Ishikawa (cell line): ENCODE results near the gene ARFGAP1.

Source experiments
- CEBPB ChIP-seq: IDR thresholded peaks from 2 replicates; pipeline ENCODE4 v1.6.1; 2012
- CREB1 ChIP-seq: IDR thresholded peaks from 2 replicates; pipeline ENCODE4 v1.6.1; 2012; ENCODE audit warnings: low read depth
- EGR1 ChIP-seq: IDR thresholded peaks from 2 replicates; pipeline ENCODE4 v1.6.1; 2012
- EP300 ChIP-seq: IDR thresholded peaks from 2 replicates; pipeline ENCODE4 v1.6.1; 2012; ENCODE audit warnings: borderline replicate concordance
- FOXM1 ChIP-seq: IDR thresholded peaks from 2 replicates; pipeline ENCODE4 v1.6.1; 2012; ENCODE audit warnings: low read depth, borderline replicate concordance
- NFIC ChIP-seq: IDR thresholded peaks from 2 replicates; pipeline ENCODE4 v1.6.1; 2012
- RAD21 ChIP-seq: IDR thresholded peaks from 2 replicates; pipeline ENCODE4 v1.6.1; 2012; ENCODE audit warnings: low read depth
- TAF1 ChIP-seq: IDR thresholded peaks from 2 replicates; pipeline ENCODE4 v1.6.1; 2012; ENCODE audit warnings: low read depth, mild to moderate bottlenecking
- TCF12 ChIP-seq: IDR thresholded peaks from 2 replicates; pipeline ENCODE4 v1.6.1; 2012; ENCODE audit warnings: low read depth
- TEAD4 ChIP-seq: IDR thresholded peaks from 2 replicates; pipeline ENCODE4 v1.6.1; 2012
- YY1 ChIP-seq: IDR thresholded peaks from 2 replicates; pipeline ENCODE4 v1.6.1; 2012; ENCODE audit warnings: low read depth
- ZBTB7A ChIP-seq: IDR thresholded peaks from 2 replicates; pipeline ENCODE4 v1.6.1; 2012; ENCODE audit warnings: low read depth
- TF ChIP-seq, protein P1 (sequence below): IDR thresholded peaks from 2 replicates; pipeline ENCODE4 v1.6.1; 2012; ENCODE audit warnings: low read depth, mild to moderate bottlenecking
- TF ChIP-seq, protein P2 (sequence below): IDR thresholded peaks from 2 replicates; pipeline ENCODE4 v1.6.1; 2012
- TF ChIP-seq, protein P3 (sequence below): IDR thresholded peaks from 2 replicates; pipeline ENCODE4 v1.6.1; 2012

ARFGAP1 gene

DNA sequence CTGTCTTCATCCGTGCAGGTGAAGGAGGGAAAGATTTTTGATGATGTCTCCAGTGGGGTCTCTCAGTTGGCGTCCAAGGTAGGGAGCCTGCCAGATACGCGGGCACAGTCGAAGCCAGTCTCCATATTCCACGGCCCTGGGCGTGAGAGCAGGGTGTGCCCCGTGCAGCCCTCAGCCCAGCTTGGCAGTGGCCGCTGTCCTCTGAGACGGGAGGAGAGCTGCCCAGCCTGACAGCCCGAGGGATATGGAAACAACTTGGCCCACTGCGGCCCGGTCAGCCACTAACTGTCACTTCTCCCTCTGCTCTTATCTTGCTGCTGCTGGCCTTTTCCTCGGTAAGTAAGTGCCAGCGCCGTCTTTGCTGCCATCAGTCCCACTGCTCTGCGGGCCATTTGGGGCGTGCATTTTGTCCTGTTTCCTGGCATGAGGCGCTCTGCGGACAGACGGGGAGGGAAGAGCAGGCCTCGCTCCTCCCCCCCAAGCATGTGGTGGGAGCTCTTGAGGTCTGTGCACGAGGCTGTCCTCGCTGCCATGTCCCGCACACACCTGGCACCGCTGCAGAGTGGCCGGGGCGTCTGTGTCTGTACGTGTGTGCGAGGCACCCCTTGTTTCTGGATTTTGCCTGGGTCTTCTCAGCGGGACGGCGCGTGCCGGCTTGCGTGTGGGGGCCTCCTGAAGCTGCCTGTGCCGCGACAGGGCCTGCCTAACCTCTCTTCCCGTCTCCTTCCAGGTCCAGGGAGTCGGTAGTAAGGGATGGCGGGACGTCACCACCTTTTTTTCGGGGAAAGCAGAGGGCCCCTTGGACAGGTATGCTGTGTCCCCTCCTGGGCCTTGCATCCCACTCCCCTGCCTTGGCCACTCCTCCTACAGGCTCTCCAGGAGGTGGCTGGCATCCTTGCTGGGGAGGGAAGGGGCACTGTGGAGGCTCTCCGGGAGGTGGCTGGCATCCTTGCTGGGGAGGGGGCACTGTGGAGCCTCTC lies 13.3 kb downstream of the ARFGAP1 start:
- no peak for TF ChIP-seq FOXM1
- TF ChIP-seq TCF12: no peak
- no peak for TF ChIP-seq TAF1
- no peak for TF ChIP-seq EP300
- no peak for TF ChIP-seq RAD21

DNA sequence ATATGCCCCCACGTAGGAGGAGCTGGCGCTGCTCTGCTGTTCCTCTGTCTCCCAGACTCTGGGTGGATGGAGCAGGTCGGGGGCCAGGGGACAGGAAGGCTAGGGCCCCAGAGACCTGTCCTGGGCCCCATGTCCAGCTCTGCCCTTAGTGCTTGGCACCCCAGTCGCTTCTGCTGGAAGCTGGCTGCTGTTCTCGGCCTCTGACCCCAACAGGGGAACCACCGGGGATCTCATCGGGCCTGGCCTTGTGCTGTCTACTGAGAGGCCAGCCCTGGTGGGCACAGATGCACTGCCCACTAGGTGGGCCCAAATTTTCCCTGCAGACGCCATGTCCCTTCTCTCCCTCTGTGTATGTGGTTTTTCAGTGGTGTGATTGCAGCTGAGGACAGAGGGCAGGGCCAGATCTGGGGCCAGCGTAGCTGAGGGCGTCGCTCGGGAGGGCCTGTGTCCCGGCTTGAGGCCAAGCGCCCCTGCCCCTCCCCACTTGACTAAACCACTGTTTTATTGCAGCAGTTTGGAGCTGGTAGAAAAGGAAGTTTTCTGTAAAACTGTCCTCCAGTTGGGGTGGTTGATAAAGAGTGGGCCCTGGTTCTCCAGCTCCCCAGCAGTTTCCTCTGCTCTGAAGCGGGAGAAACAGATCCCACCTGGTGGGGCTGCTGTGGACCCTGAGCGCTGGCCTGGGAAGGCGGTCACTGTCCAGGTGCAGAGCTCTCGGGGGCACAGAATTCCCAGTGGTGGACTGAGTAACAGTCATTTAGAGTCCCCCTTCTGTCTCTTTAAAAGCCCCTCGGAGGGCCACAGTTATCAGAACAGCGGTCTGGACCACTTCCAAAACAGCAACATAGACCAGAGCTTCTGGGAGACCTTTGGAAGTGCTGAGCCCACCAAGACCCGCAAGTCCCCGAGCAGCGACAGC lies 14.4 kb downstream of the ARFGAP1 start:
- no peak for TF ChIP-seq ZBTB7A
- no peak for TF ChIP-seq CEBPB
- TF ChIP-seq, protein P1, sequence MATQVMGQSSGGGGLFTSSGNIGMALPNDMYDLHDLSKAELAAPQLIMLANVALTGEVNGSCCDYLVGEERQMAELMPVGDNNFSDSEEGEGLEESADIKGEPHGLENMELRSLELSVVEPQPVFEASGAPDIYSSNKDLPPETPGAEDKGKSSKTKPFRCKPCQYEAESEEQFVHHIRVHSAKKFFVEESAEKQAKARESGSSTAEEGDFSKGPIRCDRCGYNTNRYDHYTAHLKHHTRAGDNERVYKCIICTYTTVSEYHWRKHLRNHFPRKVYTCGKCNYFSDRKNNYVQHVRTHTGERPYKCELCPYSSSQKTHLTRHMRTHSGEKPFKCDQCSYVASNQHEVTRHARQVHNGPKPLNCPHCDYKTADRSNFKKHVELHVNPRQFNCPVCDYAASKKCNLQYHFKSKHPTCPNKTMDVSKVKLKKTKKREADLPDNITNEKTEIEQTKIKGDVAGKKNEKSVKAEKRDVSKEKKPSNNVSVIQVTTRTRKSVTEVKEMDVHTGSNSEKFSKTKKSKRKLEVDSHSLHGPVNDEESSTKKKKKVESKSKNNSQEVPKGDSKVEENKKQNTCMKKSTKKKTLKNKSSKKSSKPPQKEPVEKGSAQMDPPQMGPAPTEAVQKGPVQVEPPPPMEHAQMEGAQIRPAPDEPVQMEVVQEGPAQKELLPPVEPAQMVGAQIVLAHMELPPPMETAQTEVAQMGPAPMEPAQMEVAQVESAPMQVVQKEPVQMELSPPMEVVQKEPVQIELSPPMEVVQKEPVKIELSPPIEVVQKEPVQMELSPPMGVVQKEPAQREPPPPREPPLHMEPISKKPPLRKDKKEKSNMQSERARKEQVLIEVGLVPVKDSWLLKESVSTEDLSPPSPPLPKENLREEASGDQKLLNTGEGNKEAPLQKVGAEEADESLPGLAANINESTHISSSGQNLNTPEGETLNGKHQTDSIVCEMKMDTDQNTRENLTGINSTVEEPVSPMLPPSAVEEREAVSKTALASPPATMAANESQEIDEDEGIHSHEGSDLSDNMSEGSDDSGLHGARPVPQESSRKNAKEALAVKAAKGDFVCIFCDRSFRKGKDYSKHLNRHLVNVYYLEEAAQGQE: no peak
- no peak for TF ChIP-seq YY1
- no peak for TF ChIP-seq EGR1
- no peak for TF ChIP-seq TEAD4
- TF ChIP-seq, protein P2, sequence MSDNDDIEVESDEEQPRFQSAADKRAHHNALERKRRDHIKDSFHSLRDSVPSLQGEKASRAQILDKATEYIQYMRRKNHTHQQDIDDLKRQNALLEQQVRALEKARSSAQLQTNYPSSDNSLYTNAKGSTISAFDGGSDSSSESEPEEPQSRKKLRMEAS: no peak
- no peak for TF ChIP-seq NFIC
- no peak for TF ChIP-seq RAD21
- TF ChIP-seq FOXM1: no peak
- TF ChIP-seq TAF1: no peak
- TF ChIP-seq TCF12: no peak

DNA sequence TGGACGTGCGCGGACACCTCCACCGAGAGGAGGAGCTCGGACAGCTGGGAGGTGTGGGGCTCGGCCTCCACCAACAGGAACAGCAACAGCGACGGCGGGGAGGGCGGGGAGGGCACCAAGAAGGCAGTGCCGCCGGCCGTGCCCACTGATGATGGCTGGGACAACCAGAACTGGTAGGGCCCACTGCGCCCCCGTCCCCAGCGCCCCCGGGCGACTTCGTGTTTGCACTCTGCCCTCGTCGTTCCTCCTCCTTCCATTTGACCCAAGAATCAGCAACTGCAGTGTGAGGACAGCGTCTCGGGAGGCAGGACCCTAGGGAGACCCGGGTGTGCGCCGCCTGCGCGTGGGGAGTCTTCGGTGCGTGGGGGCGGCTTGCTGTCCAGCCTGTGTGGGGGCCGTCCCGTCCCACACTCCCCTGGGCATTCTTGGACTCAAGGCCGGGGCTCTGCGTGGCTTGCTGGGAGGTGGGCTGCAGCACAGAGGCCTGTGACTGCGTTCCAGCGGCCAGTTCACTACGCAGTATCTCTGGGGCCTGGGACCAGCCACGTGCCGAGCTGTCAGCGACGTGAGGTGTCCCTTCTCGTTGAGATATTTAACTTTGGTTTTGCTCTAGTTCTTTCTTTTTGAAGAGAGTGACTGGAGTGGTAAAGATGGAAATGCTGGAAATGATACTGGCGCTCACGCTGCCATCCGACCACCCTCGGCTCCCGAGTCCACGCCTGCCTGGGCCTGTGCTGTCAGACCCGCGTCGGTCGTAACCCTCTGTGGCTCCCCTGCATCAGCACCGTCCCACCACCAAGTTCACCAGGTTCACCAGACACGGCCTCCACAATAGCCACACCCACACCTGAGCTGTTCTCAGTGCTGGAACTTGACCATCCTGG lies 15.3 kb downstream of the ARFGAP1 start:
- TF ChIP-seq EP300: no peak
- no peak for TF ChIP-seq YY1
- TF ChIP-seq, protein P3, sequence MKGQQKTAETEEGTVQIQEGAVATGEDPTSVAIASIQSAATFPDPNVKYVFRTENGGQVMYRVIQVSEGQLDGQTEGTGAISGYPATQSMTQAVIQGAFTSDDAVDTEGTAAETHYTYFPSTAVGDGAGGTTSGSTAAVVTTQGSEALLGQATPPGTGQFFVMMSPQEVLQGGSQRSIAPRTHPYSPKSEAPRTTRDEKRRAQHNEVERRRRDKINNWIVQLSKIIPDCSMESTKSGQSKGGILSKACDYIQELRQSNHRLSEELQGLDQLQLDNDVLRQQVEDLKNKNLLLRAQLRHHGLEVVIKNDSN: no peak
- TF ChIP-seq, protein P1: no peak
- no peak for TF ChIP-seq ZBTB7A
- TF ChIP-seq, protein P2: no peak
- no peak for TF ChIP-seq EGR1
- no peak for TF ChIP-seq RAD21
- no peak for TF ChIP-seq NFIC
- TF ChIP-seq TAF1: no peak
- TF ChIP-seq TCF12: no peak
- TF ChIP-seq FOXM1: no peak
- no peak for TF ChIP-seq CREB1
- TF ChIP-seq CEBPB: no peak
- no peak for TF ChIP-seq TEAD4

DNA sequence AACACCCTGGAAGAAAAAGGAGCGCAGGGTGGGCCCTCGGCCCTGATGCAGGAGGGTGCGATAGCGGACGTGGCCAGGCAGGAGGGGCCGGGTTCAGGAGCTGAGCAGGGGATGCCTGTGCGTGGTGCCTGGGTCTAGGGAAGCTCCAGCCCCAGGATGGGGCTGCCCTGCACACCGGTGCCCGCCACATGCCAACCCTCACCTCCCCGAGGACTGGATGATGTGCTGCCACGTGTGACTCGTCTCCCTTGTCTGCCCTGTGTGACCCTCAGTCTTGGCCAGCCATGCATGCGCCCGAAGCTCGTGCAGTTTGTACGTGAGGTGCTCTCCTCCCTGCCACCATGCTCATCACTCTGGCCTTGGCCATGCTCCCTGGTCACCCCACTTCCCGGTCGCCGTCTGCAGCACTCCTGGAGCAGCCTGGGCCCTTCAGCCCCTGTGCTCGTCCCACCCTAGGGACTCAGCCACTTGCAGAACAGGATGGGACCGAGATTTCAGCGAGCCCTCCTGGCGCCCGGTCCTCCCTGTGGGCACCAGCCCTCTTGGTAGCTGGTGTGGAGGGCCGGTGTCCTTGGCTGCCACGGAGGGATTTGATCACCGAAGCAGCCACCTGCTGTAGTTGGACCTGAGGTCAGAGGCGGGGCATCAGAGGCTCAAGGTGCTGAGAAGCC lies 16.1 kb downstream of the ARFGAP1 start:
- TF ChIP-seq CREB1 (no peak), RAD21 (no peak), TCF12 (no peak), EGR1 (no peak), NFIC (no peak), TEAD4 (no peak), FOXM1 (no peak), YY1 (no peak), TAF1 (no peak), ZBTB7A (no peak)
- TF ChIP-seq, protein P1: no peak
- TF ChIP-seq, protein P3: no peak
